Gastroesophageal sphincter (tissue), 3 donors: ENCODE data around the gene ZC3H14.

Experiments
- CTCF ChIP-seq, 4 experiments: fragments of 200-600 bp in 2 of 4; fragments of 450-650 bp in 2 of 4; sonication (generic) in 1 of 4; IDR thresholded peaks; one replicate each; pipeline ENCODE4 v1.5.1; 2017 to 2019; ENCODE audit warnings: antibody characterized with exemption in 4 of 4, mild to moderate bottlenecking in 2 of 4, moderate library complexity in 2 of 4
- POLR2A ChIP-seq, 2 donors: fragments of 450-650 bp; IDR thresholded peaks; one replicate each; pipeline ENCODE4 v1.6.1; 2017; ENCODE audit warnings: antibody characterized with exemption in 2 of 2, mild to moderate bottlenecking in 2 of 2, moderate library complexity in 1 of 2

GRCh38 chr14:88618476-88618875 lies 55.6 kb downstream of the ZC3H14 start:
- TF ChIP-seq CTCF (IDR thresholded peaks at IDR 0.05), result no peak
- no peak for TF ChIP-seq POLR2A (IDR thresholded peaks at IDR 0.05)
